ENCODE results near the gene SPDYE11.
"Not testable (repeated sequence)": the region's sequence is repeated elsewhere in the genome, so short reads cannot be mapped to it uniquely, and the experiment has no call there.

DNA sequence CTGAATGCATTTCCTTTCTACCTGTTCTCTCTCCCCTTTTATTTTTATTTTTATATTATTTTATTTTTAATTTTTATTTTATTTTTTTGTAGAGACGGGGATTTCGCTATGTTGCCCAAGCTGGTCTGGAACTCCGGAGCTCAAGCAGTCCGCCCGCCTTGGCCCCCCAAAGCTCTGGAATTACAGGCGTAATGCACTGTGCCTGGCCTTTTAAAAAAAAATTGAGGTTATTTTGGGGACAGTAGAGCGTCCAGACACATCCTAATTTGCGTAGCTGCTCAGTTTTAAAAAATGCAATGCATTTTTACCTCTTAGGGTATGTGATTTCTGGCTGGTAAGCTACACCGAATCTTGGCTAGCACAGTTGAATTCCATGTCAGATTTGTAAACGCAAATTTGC, 51.2 kb downstream of the SPDYE11 start:
- TF ChIP-seq, protein P1, sequence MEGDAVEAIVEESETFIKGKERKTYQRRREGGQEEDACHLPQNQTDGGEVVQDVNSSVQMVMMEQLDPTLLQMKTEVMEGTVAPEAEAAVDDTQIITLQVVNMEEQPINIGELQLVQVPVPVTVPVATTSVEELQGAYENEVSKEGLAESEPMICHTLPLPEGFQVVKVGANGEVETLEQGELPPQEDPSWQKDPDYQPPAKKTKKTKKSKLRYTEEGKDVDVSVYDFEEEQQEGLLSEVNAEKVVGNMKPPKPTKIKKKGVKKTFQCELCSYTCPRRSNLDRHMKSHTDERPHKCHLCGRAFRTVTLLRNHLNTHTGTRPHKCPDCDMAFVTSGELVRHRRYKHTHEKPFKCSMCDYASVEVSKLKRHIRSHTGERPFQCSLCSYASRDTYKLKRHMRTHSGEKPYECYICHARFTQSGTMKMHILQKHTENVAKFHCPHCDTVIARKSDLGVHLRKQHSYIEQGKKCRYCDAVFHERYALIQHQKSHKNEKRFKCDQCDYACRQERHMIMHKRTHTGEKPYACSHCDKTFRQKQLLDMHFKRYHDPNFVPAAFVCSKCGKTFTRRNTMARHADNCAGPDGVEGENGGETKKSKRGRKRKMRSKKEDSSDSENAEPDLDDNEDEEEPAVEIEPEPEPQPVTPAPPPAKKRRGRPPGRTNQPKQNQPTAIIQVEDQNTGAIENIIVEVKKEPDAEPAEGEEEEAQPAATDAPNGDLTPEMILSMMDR (IDR thresholded peaks at IDR 0.05; ENCODE audit: low read length), result not testable (repeated sequence)
- not testable (repeated sequence) for TF ChIP-seq EZH2phosphoT487 (IDR thresholded peaks at IDR 0.05; ENCODE audit: low read length); EZH2 (optimal IDR thresholded peaks at IDR 0.05; ENCODE audit: low read depth, low read length)

All from MM.1S (cell line).